ENCODE results near the gene TRIP13. TPM values are rescaled to one million over a fixed set of nuclear protein-coding genes. Genes with fewer than 3 reads are reported as not detected.

The TRIP13 gene
- total and polyA plus RNA-seq, 9 of the 15 experiments (the other 6 are each of a cell fraction or from before 2014, with no cell fraction given): 24.1 to 116 (median 53.2) TPM

DNA sequence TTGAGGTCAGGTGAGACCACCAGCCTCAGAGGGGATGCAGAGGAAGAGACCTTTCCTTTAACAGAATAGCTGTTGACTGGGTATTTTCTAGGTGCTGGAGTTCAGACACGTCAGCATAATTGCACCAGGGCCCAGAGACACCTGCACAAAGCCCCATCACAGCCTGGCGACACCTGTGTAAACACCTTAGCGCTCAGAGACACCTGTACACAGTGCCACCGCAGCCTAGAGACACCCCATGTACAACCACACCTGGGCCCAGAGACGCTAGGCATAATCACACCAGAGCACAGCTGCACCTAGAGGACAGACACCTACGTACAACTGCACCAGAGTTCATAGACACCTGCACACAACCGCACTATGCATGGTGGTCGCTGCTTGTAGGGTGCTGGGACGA lies 1.0 kb downstream of the TRIP13 start:
- Histone ChIP-seq H3K27ac (ENCODE audit: extremely low read depth, low read depth, low read length) (peak overlapping the region; percentile 83), H3K4me3 (peak overlapping the region; percentile 71), H3K79me2 (ENCODE audit: control insufficient read depth, insufficient read depth, low read length) (peaks cover 76% of the 10 kb centered on the region), H3K4me2 (ENCODE audit: insufficient read depth, low read length) (peak overlapping the region; percentile 99), H3K9me1 (ENCODE audit: control insufficient read depth, insufficient read depth, low read length) (no peaks in the 10 kb centered on the region), H3K4me1 (replicated peaks in 1 of 2; ENCODE audit: control insufficient read depth in 2 of 2, insufficient read depth in 2 of 2, low read length in 2 of 2) (peaks cover 20 to 33% of the 10 kb centered on the region in 2 experiments; a peak in 4 of 5 replicates), H3K27me3 (ENCODE audit: control insufficient read depth in 2 of 2, insufficient read depth in 2 of 2, low read length in 2 of 2) (no peaks in the 10 kb centered on the region), H2AFZ (ENCODE audit: low read depth, low read length) (peak overlapping the region; percentile 87; the same call in 1 of the 2 replicates), H4K20me1 (replicated peaks; ENCODE audit: control insufficient read depth, insufficient read depth, low read length) (peaks cover 14% of the 10 kb centered on the region; the same call in 1 of the 2 replicates), H3K9ac (ENCODE audit: insufficient read depth in 1 of 2, low read depth in 2 of 2, low read length in 2 of 2) (peak overlapping the region; percentile 92 to 100), H3K36me3 (ENCODE audit: control insufficient read depth, insufficient read depth, low read length) (peaks cover 66% of the 10 kb centered on the region), H3K9me3 (replicated peaks; ENCODE audit: control insufficient read depth, insufficient read depth, low read depth, low read length) (no peaks in the 10 kb centered on the region)
- in situ Hi-C loops (cut with MboI): no loop called here
- ChIA-PET CTCF (ENCODE audit: low intra/inter-chr PET ratio) (no interaction called here), POLR2A (interaction anchor here (0.9 to 1.6 kb wide), 3 partner anchors 12 to 19 kb away, joined by 3 to 4 read pairs (median 4); no protein-coding TSS in a partner anchor)
- WGBS (ENCODE audit: insufficient coverage, low coverage, missing lambda C conversion rate): 69% methylated on average over 9 of the region's 9 CpGs
- intact Hi-C loops (cut with micrococcal nuclease): loop anchor here (5.0 kb wide), 1 partner anchor 281 kb away; the partner anchor contains the start of gene CEP72
- no peak for ATAC-seq
- FAIRE-seq: no peak
- no peak for DNase-seq (ENCODE audit: extremely low read depth in 1 of 4, low spot score in 3 of 4)
- BruUV-seq (replicated peaks): TSS peak; percentile 50
- TF ChIP-seq TEAD1 (CRISPR knock-in tag; IDR thresholded peaks at IDR 0.05) (no peak; a peak in 1 of 4 replicates), ZNF143 (CRISPR knock-in tag; IDR thresholded peaks at IDR 0.05) (no peak), U2AF2 (optimal IDR thresholded peaks at IDR 0.05; ENCODE audit: low read depth, low read length) (no peak), PYGO2 (tag; IDR thresholded peaks at IDR 0.05) (no peak), PTRF (tag; IDR thresholded peaks at IDR 0.05) (no peak), BRF1 (IDR thresholded peaks at IDR 0.05; ENCODE audit: borderline replicate concordance, extremely low read depth, insufficient read length) (no peak), ZNF518B (CRISPR knock-in tag; IDR thresholded peaks at IDR 0.05) (no peak), SAFB2 (IDR thresholded peaks at IDR 0.05; ENCODE audit: borderline replicate concordance, low read depth, low read length, severe bottlenecking) (no peak), MAFG (tag; conservative IDR thresholded peaks at IDR 0.05) (0 out of 2 replicates have a peak, but pooled peaks have one; percentile 32), BHLHE40 (IDR thresholded peaks at IDR 0.05; ENCODE audit: low read length) (no peak), DDX20 (tag; IDR thresholded peaks at IDR 0.05; ENCODE audit: low read depth) (no peak), CREB3L1 (IDR thresholded peaks at IDR 0.05; ENCODE audit: borderline replicate concordance, low read depth) (no peak), RBBP5 (IDR thresholded peaks at IDR 0.05; ENCODE audit: borderline replicate concordance, insufficient read depth, low read length, poor library complexity, severe bottlenecking) (no peak), SMARCA4 (IDR thresholded peaks at IDR 0.05) (no peak), TFAM (CRISPR knock-in tag; conservative IDR thresholded peaks at IDR 0.05) (no peak), FOXA3 (CRISPR knock-in tag; conservative IDR thresholded peaks at IDR 0.05 in 1 of 2, IDR thresholded peaks at IDR 0.05 in 1 of 2) (no peak), CBFA2T2 (conservative IDR thresholded peaks at IDR 0.05) (no peak), XRCC3 (IDR thresholded peaks at IDR 0.05) (no peak)

Data from K562 (cell line).